ENCODE measurements around the gene TMEM14A. TPM values are rescaled to one million over a fixed set of nuclear protein-coding genes. Genes with fewer than 3 reads are reported as not detected.

The TMEM14A gene
- total and polyA plus RNA-seq, 9 of the 15 experiments (the other 6 are each of a cell fraction or from before 2014, with no cell fraction given), result 3.5 to 43.3 (median 8.5) TPM

GRCh38 chr6:52641826-52642225, 29.1 kb upstream of the TMEM14A start (continued):
- TF ChIP-seq, protein P1, sequence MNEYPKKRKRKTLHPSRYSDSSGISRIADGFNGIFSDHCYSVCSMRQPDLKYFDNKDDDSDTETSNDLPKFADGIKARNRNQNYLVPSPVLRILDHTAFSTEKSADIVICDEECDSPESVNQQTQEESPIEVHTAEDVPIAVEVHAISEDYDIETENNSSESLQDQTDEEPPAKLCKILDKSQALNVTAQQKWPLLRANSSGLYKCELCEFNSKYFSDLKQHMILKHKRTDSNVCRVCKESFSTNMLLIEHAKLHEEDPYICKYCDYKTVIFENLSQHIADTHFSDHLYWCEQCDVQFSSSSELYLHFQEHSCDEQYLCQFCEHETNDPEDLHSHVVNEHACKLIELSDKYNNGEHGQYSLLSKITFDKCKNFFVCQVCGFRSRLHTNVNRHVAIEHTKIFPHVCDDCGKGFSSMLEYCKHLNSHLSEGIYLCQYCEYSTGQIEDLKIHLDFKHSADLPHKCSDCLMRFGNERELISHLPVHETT (CRISPR knock-in tag; conservative IDR thresholded peaks at IDR 0.05 in 1 of 2, IDR thresholded peaks at IDR 0.05 in 1 of 2), result no peak
- no peak for TF ChIP-seq FOXK1 (CRISPR knock-in tag; IDR thresholded peaks at IDR 0.05; ENCODE audit: borderline replicate concordance)
- no peak for TF ChIP-seq CHD1 (IDR thresholded peaks at IDR 0.05; ENCODE audit: low read length)
- no peak for TF ChIP-seq KDM5B (IDR thresholded peaks at IDR 0.05; ENCODE audit: insufficient replicate concordance, low read depth, low read length)
- TF ChIP-seq ID3 (CRISPR knock-in tag; IDR thresholded peaks at IDR 0.05), result no peak
- no peak for TF ChIP-seq ID3 (tag; IDR thresholded peaks at IDR 0.05)
- TF ChIP-seq ZSCAN29 (IDR thresholded peaks at IDR 0.05), result no peak
- TF ChIP-seq RBM17 (IDR thresholded peaks at IDR 0.05; ENCODE audit: borderline replicate concordance, low read depth, low read length), result no peak
- no peak; the same call in 1 of the 2 replicates for TF ChIP-seq POLR2H (tag; IDR thresholded peaks at IDR 0.05; ENCODE audit: low read depth)
- 0 out of 2 replicates have a peak, but pooled peaks have one; percentile 14 for TF ChIP-seq MGA (IDR thresholded peaks at IDR 0.05)
- TF ChIP-seq ZBTB1 (CRISPR knock-in tag; IDR thresholded peaks at IDR 0.05; ENCODE audit: borderline replicate concordance, low read depth), result no peak
- TF ChIP-seq MYBL2 (IDR thresholded peaks at IDR 0.05; ENCODE audit: low read depth), result no peak
- TF ChIP-seq MYBL2 (CRISPR knock-in tag; IDR thresholded peaks at IDR 0.05; ENCODE audit: borderline replicate concordance), result no peak
- no peak for TF ChIP-seq WHSC1 (IDR thresholded peaks at IDR 0.05; ENCODE audit: low read length)
- TF ChIP-seq ZSCAN32 (CRISPR knock-in tag; IDR thresholded peaks at IDR 0.05), result no peak

Measured in K562 (cell line).